OCI-LY7 (cell line): ENCODE data around the gene YWHAQ.

Experiments
- EZH2phosphoT487 ChIP-seq: fragments of 200-600 bp; sonication (generic); IDR thresholded peaks from 2 replicates; pipeline ENCODE4 v1.6.1; 2018; ENCODE audit warnings: low read depth, borderline replicate concordance, mild to moderate bottlenecking, mixed run types, antibody characterized with exemption, low read length, moderate library complexity, mixed read lengths
- TF ChIP-seq, protein P1 (sequence below): fragments of 200-600 bp; sonication (generic); conservative IDR thresholded peaks from 2 replicates; pipeline ENCODE4 v1.5.1; 2014; ENCODE audit warnings: mild to moderate bottlenecking, antibody characterized with exemption, low read length, moderate library complexity, mixed read lengths

DNA sequence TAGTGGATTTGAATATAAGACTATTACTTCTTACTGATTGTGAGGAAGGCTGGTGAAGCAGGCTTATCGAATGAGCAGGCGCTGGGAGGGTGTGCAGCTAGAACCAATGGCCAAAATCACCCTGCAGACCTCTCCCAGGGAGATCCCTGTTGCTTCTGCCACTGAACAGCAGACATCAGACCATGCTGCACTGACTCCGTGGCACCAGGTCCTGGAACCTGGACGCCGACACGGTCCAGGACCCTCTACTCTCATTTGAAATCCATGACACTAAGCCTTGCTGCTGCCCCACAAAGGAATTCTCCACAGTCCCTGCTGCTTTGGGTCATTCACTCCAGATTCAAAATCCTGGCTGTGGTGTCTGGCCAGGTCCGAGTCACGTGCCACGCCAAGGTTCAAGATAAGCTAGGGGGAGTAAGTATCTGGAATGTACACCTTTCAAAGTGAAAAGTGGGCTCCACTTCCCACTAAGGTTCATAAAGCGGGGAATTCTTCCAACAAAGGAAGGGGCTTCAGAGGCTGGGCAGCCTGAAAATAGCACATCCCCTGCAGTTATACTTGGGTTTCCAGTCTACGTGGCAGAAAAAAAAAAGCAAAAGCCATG lies 9.0 kb upstream of the YWHAQ start:
- TF ChIP-seq, protein P1, sequence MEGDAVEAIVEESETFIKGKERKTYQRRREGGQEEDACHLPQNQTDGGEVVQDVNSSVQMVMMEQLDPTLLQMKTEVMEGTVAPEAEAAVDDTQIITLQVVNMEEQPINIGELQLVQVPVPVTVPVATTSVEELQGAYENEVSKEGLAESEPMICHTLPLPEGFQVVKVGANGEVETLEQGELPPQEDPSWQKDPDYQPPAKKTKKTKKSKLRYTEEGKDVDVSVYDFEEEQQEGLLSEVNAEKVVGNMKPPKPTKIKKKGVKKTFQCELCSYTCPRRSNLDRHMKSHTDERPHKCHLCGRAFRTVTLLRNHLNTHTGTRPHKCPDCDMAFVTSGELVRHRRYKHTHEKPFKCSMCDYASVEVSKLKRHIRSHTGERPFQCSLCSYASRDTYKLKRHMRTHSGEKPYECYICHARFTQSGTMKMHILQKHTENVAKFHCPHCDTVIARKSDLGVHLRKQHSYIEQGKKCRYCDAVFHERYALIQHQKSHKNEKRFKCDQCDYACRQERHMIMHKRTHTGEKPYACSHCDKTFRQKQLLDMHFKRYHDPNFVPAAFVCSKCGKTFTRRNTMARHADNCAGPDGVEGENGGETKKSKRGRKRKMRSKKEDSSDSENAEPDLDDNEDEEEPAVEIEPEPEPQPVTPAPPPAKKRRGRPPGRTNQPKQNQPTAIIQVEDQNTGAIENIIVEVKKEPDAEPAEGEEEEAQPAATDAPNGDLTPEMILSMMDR: no peak
- TF ChIP-seq EZH2phosphoT487: no peak
